GM12878 (cell line): ENCODE measurements around the gene PHLDB1.

Source experiments
- EP300 ChIP-seq, 2 experiments: fragments of 150-350 bp in 1 of 2; IDR thresholded peaks; 2 replicates each; pipeline ENCODE4 v1.6.1; 2011 to 2012; ENCODE audit warnings: low read depth in 2 of 2, low read length in 2 of 2, borderline replicate concordance in 1 of 2, improper control_type of control experiment in 1 of 2, inconsistent platforms in 1 of 2; ENCODE audit not compliant: control insufficient read depth in 1 of 2
- EZH2 ChIP-seq: IDR thresholded peaks from 2 replicates; pipeline ENCODE4 v1.6.1; 2012; ENCODE audit warnings: low read depth, mild to moderate bottlenecking, control low read depth, inconsistent platforms, low read length, borderline replicate concordance; ENCODE audit not compliant: control insufficient read depth
- MTA3 ChIP-seq: IDR thresholded peaks from 2 replicates; pipeline ENCODE4 v1.6.1; 2012; ENCODE audit warnings: low read length, inconsistent platforms, borderline replicate concordance
- POLR2A ChIP-seq: IDR thresholded peaks from 2 replicates; pipeline ENCODE4 v1.6.1; 2011; ENCODE audit warnings: low read depth, mild to moderate bottlenecking, low read length
- SREBF2 ChIP-seq: IDR thresholded peaks from 2 replicates; pipeline ENCODE4 v1.6.1; 2012; ENCODE audit warnings: mild to moderate bottlenecking, low read length
- YY1 ChIP-seq: IDR thresholded peaks from 2 replicates; pipeline ENCODE4 v1.6.1; 2011; ENCODE audit warnings: low read depth, mild to moderate bottlenecking, low read length
- TF ChIP-seq, protein P1 (sequence below), 3 experiments: IDR thresholded peaks in 2 of 3; conservative IDR thresholded peaks in 1 of 3; 2 replicates each; pipeline ENCODE4 v1.5.1; 2011; ENCODE audit warnings: low read depth in 3 of 3, low read length in 3 of 3, mild to moderate bottlenecking in 3 of 3, control low read depth in 2 of 3, moderate library complexity in 2 of 3, inconsistent platforms in 1 of 3, mixed read lengths in 1 of 3; ENCODE audit not compliant: control insufficient read depth in 2 of 3, insufficient read depth in 1 of 3; ENCODE audit errors: extremely low read depth in 1 of 3
- TF ChIP-seq, protein P2 (sequence below): IDR thresholded peaks from 2 replicates; pipeline ENCODE4 v1.6.1; 2012; ENCODE audit warnings: mild to moderate bottlenecking, low read depth, low read length

DNA sequence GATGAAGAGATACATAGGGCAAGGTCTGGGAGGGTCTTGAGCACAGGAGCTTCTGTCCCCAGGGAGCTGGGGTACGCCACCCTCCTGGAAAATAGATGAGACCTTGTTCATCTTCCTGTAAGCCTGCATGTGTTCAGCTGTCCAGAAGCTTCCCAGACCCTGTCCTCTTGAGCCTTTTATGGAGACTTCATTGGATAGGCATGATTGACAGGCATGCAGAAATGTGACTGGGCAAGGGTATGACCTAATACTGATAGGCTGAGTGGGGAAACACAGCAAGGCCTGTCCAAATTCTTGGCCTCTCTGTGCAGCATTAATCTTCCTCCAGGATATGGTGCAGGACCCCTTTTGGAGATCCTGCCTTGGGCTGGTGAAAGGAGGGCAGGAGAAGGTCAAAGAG is 19.5 kb upstream of the PHLDB1 start:
- TF ChIP-seq EZH2, result no peak
- TF ChIP-seq EP300 (IDR thresholded peaks at IDR 0.05; ENCODE audit: borderline replicate concordance in 1 of 2, control insufficient read depth in 1 of 2, low read depth in 2 of 2, low read length in 2 of 2), result no peak
- no peak for TF ChIP-seq SREBF2
- TF ChIP-seq, protein P1, sequence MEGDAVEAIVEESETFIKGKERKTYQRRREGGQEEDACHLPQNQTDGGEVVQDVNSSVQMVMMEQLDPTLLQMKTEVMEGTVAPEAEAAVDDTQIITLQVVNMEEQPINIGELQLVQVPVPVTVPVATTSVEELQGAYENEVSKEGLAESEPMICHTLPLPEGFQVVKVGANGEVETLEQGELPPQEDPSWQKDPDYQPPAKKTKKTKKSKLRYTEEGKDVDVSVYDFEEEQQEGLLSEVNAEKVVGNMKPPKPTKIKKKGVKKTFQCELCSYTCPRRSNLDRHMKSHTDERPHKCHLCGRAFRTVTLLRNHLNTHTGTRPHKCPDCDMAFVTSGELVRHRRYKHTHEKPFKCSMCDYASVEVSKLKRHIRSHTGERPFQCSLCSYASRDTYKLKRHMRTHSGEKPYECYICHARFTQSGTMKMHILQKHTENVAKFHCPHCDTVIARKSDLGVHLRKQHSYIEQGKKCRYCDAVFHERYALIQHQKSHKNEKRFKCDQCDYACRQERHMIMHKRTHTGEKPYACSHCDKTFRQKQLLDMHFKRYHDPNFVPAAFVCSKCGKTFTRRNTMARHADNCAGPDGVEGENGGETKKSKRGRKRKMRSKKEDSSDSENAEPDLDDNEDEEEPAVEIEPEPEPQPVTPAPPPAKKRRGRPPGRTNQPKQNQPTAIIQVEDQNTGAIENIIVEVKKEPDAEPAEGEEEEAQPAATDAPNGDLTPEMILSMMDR (IDR thresholded peaks at IDR 0.05 in 2 of 3, conservative IDR thresholded peaks at IDR 0.05 in 1 of 3; ENCODE audit: control insufficient read depth in 2 of 3, extremely low read depth in 1 of 3, insufficient read depth in 1 of 3, low read depth in 3 of 3, low read length in 3 of 3), result no peak
- TF ChIP-seq, protein P2, sequence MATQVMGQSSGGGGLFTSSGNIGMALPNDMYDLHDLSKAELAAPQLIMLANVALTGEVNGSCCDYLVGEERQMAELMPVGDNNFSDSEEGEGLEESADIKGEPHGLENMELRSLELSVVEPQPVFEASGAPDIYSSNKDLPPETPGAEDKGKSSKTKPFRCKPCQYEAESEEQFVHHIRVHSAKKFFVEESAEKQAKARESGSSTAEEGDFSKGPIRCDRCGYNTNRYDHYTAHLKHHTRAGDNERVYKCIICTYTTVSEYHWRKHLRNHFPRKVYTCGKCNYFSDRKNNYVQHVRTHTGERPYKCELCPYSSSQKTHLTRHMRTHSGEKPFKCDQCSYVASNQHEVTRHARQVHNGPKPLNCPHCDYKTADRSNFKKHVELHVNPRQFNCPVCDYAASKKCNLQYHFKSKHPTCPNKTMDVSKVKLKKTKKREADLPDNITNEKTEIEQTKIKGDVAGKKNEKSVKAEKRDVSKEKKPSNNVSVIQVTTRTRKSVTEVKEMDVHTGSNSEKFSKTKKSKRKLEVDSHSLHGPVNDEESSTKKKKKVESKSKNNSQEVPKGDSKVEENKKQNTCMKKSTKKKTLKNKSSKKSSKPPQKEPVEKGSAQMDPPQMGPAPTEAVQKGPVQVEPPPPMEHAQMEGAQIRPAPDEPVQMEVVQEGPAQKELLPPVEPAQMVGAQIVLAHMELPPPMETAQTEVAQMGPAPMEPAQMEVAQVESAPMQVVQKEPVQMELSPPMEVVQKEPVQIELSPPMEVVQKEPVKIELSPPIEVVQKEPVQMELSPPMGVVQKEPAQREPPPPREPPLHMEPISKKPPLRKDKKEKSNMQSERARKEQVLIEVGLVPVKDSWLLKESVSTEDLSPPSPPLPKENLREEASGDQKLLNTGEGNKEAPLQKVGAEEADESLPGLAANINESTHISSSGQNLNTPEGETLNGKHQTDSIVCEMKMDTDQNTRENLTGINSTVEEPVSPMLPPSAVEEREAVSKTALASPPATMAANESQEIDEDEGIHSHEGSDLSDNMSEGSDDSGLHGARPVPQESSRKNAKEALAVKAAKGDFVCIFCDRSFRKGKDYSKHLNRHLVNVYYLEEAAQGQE, result no peak
- TF ChIP-seq POLR2A, result no peak
- no peak for TF ChIP-seq YY1
- TF ChIP-seq MTA3, result no peak
